Forelimb muscle (tissue), 1 donor: ENCODE measurements around the gene PKN1. TPM values are rescaled to one million over a fixed set of nuclear protein-coding genes. Genes with fewer than 3 reads are reported as not detected.

Experiments used
- DNase-seq: peaks from one replicate; pipeline ENCODE4 v3.0.0-alpha.2; 2013; ENCODE audit warnings: low read depth
- polyA plus RNA-seq: library from polyadenylated mRNA; unstranded; fragments of 120-200 nt; gene quantifications from one replicate; pipeline ENCODE4 v1.2.1, GENCODE V29; 2013; ENCODE audit not compliant: insufficient read length

The PKN1 gene
- polyA plus RNA-seq, 1 donor: 65.8 TPM

DNA sequence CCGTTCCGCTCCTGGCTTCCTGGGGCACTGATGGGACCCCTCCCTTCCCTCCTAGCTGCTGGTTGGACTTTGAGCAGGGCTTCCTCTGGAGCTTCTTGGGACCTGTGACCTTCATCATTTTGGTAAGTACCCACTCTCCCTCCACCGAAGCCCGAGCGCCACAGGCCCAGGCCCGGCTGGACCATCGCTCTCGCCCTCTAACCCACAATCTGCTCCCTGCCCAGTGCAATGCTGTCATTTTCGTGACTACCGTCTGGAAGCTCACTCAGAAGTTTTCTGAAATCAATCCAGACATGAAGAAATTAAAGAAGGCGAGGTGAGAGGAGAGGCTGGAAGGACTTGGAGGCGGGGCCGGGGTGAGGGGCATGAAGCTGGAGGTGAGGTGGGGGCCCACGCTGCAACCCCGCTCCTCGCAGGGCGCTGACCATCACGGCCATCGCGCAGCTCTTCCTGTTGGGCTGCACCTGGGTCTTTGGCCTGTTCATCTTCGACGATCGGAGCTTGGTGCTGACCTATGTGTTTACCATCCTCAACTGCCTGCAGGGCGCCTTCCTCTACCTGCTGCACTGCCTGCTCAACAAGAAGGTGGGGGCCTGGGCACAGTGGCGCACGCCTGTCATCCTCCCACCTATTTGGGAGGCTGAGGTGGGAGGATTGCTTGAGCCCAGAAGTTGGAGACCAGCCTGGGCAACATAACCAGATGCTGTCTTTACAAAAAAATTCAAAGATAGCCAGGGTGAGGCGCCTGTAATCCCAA, 26.3 kb upstream of the PKN1 start:
- DNase-seq: no peak

DNA sequence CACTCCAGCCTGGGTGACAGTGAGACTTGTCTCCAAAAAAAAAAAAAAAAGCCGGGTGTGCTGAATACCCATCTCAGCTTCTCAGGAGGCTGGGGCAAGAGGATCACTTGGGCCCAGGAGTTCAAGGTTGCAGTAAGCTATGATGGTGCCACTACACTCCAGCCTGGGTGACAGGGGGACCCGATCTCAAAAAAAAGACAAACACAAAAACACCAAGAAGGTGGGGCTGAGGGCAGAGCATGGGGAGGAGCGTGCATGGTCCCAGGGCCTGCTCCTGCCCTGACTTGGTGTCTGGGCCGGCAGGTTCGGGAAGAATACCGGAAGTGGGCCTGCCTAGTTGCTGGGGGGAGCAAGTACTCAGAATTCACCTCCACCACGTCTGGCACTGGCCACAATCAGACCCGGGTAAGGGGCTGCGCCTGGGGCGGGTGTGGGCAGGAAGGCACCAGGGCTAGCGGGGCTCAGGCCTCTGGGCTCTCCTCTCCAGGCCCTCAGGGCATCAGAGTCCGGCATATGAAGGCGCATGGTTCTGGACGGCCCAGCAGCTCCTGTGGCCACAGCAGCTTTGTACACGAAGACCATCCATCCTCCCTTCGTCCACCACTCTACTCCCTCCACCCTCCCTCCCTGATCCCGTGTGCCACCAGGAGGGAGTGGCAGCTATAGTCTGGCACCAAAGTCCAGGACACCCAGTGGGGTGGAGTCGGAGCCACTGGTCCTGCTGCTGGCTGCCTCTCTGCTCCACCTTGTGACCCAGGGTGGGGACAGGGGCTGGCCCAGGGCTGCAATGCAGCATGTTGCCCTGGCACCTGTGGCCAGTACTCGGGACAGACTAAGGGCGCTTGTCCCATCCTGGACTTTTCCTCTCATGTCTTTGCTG, 25.3 kb upstream of the PKN1 start:
- DNase-seq: no peak

DNA sequence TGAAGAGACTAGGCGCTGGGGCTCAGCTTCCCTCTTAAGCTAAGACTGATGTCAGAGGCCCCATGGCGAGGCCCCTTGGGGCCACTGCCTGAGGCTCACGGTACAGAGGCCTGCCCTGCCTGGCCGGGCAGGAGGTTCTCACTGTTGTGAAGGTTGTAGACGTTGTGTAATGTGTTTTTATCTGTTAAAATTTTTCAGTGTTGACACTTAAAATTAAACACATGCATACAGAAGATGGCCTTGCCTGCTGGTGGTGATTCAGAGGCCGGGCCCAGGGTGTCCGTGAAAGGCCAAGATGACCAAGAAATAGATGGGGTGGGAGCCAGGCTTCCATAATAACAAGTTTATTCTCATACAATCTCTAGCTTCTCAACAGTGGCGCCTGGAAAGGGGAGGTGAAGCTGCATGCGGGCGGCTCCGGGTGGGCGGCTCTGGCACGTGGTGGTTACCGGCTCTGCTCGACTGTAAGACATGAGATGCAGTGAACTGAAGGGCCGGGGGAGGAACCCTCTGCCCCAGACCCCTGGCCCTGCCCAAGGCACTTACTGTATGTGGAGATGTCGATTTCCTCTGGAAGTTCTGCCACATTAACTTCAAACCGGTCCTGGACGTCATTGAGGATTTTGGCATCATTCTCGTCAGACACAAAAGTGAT, 24.5 kb upstream of the PKN1 start:
- no peak for DNase-seq

DNA sequence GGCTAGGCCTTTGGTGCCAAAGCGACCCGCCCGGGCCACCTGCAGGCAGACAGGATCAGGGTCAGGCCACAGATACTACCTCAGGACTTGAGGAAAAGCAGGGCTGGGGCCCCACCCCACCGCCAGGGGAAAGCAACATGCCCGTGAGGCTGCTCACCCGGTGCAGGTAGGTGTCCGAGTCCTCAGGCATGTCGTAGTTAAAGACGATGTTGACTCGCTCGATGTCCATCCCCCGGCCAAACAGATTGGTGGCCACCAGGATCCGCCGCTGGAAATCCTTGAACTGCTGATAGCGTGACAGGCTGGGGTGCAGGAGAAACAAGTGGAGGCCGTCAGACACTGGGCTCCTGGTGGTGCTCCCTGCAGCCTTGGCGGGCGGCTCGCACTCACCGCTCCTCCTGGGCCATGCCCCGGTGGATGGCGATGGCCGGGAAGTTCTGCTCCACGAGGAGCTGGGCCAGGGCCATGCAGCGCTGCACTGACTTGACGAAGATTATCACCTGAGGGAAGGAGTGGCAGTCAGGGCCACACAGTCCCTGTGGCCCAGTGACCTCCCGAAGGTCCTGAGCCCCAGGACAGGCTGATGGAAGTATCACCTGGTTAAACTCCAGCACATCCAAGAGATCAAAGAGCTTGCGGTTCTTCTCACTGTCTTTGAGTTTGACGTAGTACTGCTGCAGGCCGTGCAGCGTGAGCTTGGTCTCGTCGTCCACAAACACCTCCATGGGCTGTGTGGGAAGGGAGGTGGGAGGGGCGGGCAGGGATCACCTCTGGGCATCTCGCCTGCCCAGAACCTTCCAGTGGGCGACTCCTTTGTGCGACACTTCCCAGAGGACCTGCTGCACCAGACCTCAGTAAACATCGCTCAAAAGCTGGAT, 23.7 kb upstream of the PKN1 start:
- no peak for DNase-seq

DNA sequence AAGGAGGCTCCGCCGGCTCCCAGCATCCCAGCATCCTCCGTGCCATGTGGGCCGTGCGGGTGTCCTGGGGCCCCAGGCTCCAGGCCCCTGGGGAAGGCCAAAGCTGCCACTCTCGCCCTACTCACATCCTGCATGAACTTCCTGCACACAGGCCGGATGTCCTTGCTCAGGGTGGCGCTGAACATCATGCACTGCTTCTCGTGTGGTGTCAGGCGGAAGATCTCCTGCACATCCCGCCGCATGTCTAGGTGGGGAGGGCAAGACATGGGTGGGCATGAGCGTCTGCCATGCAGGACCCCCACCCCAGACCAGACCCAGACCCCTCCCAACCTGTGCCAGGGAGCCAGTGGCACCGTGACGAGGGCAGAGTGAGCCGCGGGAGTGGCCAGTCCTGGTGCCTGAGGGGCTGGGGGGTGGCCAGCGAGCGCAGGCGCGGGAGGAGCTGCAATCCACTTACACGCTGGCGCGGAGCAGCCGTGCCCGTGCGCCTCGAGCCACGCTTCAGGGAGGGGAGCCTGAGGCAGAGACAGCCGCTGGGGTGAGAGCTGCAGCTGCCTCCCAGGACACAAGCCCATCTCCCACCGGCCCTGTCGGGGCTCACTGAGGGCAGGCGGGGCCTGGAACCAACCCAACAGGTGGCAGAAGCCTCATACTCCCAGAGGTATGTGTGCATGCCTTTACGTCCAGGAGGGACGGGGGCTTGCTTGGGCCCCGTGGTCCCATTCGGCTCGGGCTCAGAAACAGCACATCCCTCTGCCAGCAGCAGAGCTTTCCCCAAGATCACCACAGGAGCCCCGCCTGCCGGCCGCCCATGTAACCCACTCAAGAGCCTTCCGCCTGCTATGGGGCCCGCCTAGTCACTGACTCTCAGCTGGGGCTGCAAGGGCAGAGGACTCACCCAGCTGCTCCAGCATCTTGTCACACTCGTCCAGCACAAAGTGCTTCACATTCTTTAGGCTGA, 22.7 kb upstream of the PKN1 start:
- no peak for DNase-seq

DNA sequence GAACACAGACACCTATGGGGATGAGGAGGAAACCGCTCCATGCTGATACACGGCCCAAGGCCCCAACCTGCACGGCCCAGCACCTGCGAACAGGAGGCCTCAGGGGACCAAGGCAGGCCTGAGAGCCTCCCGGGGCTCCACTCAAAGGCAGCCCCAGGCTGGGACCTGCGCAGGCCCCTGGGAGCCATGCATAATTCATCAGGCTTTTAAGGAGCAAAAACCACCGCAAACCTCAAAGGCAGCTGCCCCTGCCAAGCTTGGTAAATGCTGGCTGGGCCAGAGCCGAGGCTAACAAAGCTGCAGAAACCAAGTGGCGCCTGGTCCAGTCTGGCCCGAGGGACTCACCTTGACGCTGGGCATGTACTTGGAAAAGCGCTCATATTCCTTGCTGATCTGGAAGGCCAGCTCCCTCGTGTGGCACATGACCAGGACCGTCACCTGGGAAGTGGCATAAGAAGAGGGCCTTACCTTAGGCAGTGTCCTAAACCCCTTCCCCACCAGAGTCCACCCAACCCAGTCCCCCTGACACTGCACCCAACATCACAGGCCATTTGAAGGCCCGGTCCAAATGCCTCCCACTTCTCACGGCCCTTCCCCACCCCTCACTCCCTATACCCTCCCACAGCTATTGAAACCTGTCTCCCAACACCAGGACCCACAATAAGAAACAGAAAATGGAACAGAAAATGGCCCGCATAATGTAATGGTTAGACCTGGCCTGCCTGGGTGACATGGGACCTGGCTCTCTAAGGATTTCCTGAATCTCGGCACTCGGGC, 21.8 kb upstream of the PKN1 start:
- DNase-seq: no peak

DNA sequence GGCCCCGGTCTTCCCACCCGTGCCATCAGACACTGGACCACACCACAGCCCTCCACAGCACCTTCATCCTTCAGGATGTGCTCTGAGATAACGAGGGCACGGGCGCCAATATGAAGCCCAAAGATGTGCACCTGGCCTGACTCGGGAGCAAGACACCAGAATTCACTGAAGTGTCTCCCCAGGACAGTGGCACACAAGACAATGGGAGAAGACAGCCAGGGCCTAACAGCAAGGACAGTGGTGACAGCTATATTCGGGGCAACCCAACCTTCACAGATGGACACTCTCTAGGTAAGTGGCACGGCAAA, 21.2 kb upstream of the PKN1 start:
- no peak for DNase-seq

DNA sequence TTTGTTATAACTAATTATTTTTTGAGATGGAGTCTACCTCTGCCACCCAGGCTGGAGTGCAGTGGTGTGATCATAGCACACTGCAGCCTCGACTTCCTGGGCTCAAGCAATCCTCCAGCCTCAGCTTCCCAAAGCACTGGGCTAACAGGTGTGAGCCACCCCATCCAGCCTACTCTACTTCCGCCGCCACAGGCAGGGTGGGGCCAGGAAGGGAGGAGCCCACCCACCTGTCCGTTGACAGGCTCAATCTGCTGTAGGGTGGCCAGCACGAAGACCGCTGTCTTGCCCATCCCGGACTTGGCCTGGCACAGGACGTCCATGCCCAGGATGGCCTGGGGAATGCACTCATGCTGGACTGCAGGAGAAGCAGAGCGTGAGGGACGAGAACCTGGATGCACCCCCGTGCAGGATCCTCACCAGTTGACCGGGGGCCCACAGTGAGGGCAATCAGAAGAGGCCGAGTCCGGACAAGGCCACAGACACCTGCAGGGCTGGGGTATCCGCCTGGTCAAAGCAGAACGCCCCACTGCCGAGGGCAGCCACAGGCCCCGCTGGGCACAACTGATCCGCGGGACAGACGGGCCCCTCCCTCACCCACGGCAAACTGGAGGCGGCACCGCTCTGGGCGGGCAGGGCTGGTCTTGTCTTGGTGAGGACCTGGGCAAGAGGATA, 20.6 kb upstream of the PKN1 start:
- DNase-seq: no peak

DNA sequence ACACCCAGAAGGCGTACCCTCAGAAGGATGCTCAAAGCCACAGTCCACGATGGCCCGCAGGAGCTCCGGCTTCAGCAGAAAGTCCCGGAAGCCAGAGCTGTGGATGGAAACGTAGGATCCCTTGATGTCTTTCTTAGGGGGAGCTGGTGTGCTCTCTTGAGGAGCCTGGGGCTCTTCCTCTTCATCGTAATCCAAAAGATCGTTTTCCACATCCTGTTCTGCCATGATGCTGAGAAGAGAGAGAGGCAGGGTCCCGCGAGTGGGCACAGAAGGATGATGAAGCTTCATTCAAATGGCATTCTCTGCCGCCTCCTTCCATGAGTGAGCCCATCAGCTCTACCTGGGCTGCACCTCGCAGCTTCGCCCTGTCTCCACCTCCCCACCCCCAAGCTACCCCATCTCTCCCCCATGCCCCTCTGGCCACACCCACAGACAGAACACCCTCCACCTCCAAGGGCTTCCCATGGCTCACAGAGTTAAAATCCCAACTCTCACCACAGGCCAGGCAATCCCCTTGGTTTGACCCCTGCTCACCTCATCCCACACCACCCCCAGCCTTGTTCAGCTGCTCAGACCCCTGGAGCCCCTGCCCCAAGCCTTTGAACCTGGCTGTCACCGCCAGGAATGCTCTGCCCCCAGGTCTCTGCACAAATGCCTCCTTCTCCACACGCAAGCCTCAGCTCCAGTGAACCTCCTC, 20.0 kb upstream of the PKN1 start:
- no peak for DNase-seq

DNA sequence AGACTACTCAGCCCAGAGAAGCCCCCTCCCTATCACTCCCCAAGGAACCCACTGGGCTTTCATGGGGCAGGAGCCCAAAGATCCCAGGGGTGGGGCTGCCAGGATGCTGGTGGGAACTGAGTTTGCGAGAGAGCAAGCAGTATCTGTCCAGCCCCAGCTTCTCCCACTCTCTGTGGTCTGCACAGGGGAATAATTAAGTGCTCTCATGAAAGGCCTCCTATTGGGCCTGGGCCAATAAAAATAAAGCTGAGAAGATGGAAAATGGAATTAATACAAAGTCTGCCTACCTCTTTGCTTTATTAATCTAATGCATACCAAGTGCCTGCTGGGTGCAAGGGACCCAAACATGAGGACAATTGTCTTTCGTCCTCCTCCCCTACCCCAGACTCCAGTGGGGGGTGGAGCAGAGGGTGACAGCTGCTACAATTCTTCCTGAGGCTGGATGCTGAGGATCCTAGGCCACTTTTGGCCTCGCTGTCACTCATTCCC, 19.4 kb upstream of the PKN1 start:
- DNase-seq: no peak

DNA sequence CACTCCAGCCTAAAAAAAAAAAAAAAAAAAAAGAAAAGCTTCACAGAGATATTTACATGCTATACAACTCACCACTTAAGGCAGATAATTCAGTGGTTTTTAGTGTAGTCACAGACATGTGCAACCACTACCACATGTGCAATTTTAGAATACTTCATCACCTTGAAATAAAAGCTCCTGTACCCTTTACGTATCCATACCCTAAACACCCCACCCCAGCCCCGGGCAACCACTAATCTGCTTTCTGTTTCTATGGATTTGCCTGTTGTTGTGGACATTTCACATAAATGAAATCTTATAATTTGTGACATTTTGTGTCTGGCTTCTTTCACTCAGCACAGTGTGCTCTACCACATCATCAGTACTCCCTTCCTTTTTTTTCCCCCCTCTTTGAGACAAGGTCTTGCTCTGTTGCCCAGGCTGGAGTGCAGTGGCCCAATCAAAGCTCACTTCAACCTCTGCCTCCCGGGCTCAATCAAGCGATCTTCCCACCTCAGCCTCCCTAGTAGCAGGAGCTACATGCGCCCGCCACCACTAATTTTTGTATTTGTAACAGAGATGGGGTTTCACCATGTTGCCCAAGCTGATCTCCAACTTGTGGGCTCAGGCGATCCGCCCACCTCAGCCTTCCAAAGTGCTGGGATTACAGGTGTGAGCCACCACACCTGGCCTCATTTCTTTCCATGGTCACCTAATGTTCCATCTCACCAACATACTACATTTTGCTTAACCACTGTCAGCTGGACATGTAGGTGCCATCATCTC, 18.0 kb upstream of the PKN1 start:
- DNase-seq: no peak

DNA sequence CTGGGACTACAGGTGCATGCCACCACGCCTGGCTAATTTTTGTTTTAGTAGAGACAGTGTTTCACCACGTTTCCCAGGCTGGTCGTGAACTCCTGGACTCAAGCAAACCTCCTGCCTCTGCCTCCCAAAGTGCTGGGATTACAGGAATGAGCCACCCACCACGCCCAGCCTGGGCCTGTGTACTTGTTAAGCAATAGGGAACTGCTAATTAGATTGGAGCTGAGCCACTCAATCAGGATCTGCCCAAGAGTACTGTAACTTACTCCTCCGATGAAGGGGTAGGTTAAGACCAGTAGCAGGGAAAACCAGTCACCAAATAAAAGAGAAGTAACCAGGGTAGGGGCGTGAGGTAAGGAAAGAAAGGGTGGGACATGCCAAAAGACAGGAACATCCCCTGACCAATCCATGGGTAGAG, 16.3 kb upstream of the PKN1 start:
- DNase-seq: no peak

DNA sequence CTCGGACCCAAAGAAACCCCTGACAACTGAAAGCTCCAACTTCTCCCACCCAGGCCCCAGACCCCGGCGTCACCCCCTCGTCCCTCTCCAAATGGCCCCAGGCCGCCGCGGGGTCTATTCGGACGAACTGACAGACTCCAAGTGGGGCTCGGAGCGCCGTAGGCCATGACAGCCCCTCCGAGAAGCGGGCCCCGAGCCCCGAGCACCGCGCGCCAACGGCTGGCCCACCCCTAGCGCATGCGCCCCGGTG, 14.3 kb upstream of the PKN1 start:
- no peak for DNase-seq

DNA sequence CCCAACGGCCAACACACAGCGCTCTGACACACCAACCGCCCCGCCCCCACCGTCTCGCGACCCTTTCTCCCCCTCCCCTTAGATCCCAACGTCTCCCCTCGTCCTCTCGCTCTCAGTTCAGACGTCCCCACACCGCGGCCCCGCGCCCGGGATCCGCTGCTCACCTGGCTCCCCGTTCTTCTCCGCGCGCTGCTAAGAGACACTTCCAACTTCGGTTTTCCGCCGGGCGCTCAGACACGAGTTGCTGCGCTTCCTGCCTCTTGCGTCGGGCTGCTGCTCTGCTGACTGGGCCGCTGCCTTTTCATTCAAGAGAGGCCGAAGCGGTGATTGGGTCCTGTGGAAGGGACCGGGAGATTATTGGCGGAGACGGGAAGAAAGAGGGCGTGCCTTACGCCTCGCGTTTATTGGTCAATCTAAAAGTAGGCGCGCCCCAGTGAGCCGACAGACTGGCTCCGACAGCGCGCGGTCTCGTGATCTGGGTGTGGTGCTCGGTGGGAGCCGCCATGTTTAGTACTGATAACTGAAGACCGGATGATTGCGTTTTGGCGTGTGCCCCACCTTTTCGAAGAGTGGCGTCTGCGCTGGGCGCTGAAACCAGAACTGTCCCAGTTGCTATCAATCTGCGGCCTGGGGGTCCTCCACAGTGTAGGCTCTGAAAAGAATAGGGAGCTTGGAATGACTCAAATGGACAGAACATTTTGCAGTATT, 13.8 kb upstream of the PKN1 start, which contains the start of gene DDX39A:
Gene DDX39A (minus strand): TSS at position 236 of the 708 bp plus-strand sequence. CDS start 6,121 bp downstream, outside the sequence.
- peak; percentile 98 for DNase-seq

DNA sequence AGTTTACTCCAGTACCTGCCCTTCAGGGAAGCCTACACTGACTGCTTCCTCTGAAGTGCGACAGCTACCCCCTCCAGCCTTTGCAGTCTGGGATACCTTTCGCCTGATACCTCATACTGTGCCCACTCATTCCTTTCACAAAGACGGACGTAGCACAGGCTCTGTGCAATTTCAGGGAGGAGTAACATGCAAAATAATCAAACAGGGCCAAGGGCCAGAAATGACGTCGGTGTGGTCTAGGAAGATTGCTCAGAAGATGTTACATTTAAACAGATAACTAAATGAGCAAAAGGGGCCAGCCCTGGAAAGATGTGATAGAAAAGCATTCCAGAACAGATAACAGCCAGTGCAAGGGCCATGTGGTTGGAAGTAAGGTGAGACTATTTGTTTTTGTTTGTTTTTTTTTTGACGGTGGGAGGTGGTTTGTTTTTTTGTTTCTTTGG, 7.4 kb upstream of the PKN1 start:
- DNase-seq: no peak

DNA sequence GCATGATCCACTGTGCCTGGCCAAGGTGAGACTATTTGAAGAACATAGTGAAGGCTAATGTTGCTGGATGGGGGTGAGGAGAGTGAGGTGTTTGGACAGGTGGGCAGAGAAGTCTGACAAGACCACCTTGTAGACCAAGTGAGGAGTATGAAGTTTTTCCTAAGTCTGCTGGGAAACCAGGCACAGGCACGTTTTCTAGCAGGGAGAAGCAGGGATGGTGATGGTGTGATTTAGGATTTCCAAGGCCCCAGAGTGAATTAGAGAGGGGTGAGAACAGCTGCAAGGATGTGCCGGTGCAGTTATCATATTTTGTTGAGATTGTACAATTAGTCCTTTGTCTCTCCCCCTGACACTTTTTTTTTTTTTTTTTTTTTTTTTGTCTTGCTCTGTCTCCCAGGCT, 5.6 kb upstream of the PKN1 start:
- no peak for DNase-seq

DNA sequence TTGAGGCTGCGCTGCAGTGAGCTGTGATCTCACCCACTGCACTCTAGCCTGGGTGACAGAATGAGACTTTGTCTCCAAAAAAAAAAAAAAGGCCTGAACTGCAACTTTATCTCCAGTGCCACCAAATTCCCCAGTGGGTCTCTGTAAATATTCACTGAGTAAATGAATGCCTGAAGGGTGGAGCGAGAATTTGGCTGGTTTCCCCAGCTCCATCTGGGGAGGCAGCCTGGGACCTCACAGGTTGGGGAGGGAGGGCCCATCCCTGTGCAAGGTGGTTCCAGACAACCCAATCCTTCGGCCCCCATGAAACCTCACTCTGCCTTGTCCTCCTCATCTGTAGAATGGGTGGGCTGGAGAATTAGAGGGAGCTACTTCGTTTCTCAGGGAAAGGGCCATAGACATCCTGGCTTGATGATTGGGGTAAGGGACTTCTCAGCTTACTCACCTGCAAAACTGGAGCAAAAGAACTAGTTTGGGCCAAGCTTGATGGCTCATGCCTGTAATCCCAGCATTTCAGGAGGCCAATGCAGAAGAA, 4.2 kb upstream of the PKN1 start:
- no peak for DNase-seq
